D721Med (cell line): ENCODE measurements around the gene HIVEP3.

Experiments
- DNase-seq: peaks from one replicate; pipeline ENCODE4 v3.0.0; 2011; ENCODE audit warnings: low spot score; ENCODE audit not compliant: insufficient read length
- FAIRE-seq: peaks from 2 replicates; lab custom pipeline; 2011; peaks lifted over from hg19 to GRCh38; lab: Jason Lieb, UNC
- TF ChIP-seq, protein P1 (sequence below): IDR thresholded peaks from 2 replicates; pipeline ENCODE4 v1.5.1; 2012; ENCODE audit warnings: mild to moderate bottlenecking, control low read depth; ENCODE audit not compliant: insufficient read depth; ENCODE audit errors: missing control alignments

HIVEP3 gene

DNA sequence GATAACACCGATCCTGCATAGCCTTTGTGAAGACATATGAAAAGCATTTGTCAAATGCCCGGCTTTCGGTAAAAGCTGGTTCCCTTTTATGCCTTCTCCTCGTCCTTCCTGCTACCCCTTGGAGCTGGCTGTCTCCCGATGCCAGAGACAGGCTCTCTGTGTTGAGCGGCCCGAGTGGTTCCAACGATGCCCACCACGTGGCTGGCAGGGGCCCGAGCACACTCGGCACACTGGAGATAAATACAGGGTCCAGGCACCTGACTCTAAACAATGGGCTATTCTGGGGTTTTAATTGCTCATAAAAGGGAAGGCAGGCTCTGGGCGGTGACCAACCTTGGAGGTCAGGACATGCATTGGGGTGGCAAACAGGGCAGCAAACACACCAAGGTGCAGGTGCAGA, 207.1 kb downstream of the HIVEP3 start:
- FAIRE-seq, result no peak
- DNase-seq, result no peak

DNA sequence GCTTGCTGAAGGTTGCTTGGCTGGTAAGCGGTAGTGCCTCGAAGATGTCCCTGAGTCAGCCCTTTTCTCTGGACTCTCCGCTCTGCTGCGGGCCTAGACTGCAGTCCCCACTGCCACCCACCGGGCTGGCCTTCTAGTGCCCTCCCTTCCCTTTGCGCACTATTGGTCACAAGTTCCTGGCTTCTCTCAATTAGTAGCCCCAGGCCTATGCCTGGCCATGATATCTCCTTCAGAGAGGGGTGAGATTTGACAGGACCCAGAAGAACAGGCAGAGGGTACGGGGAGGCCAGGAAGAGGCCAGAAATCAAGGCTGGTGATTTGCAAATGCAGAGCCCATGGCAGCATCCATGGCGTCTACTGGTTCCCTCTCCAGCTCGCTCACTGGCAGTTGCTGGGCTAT, 207.7 kb downstream of the HIVEP3 start:
- TF ChIP-seq, protein P1, sequence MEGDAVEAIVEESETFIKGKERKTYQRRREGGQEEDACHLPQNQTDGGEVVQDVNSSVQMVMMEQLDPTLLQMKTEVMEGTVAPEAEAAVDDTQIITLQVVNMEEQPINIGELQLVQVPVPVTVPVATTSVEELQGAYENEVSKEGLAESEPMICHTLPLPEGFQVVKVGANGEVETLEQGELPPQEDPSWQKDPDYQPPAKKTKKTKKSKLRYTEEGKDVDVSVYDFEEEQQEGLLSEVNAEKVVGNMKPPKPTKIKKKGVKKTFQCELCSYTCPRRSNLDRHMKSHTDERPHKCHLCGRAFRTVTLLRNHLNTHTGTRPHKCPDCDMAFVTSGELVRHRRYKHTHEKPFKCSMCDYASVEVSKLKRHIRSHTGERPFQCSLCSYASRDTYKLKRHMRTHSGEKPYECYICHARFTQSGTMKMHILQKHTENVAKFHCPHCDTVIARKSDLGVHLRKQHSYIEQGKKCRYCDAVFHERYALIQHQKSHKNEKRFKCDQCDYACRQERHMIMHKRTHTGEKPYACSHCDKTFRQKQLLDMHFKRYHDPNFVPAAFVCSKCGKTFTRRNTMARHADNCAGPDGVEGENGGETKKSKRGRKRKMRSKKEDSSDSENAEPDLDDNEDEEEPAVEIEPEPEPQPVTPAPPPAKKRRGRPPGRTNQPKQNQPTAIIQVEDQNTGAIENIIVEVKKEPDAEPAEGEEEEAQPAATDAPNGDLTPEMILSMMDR, result no peak
- no peak for FAIRE-seq

More for the DNA sequence above, 207.1 kb downstream of the HIVEP3 start:
- TF ChIP-seq, protein P1, result no peak

DNA sequence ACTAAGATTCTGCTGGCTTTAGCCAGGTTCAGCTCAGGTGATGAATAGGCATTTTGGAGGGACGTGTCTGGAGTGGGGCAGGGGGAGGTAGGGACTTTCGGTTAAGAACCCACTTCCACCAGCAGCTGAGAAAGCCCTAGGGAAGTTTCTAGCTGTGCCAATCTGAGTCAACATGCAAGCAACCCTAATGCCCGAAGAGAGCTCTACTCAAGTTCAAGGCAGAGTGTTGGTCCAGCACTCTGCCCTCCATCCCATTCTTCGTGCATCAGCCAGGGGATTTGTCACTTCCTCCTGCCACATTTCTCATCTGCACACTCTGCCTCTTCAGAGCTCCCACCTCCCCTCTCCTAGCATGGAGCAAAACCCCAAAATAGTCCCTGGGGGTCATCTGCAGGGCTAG, 208.8 kb downstream of the HIVEP3 start:
- FAIRE-seq (no peak), DNase-seq (no peak)
- TF ChIP-seq, protein P1, result no peak

More for the DNA sequence above, 207.7 kb downstream of the HIVEP3 start:
- DNase-seq, result no peak

DNA sequence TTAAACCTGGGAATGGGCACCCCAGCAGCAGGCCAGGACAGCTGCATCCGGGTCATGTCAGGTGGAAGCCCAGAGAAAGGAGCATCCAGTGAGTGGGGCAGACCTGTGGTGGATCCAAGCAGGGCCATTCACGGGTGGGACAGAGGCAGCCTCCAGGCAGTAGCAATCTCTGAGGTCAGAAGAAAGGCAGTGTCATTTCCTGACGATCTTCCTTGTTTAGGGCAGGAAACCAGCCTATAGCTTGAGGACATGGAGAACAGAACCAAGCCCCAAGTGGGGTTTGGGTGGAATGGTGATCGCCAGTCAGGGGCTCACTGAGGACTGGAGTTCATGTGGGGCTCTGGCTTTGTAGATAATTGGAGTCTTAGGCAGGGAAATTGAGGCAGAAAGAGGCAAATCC, 209.4 kb downstream of the HIVEP3 start:
- FAIRE-seq, result no peak
- no peak for DNase-seq
- TF ChIP-seq, protein P1, result no peak

DNA sequence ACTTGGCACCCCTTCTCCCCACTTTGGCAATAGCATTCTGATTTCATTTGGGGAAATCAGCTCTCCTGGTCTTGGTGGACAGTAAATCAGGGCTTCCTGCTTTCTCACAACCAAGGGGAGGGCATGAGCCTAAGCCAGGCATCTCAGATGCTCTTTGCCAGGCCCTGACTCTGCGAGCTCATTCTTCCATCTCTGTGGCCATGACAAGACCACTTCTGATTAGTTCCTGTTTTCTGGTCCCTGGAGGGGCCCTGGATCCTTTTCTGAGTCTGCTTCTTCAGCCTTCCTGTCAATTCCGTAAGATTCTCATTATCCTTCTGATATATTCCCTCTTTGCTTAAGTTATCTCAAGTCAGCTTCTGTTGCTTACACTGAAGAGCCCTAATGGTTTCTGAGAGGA, 210.4 kb downstream of the HIVEP3 start:
- TF ChIP-seq, protein P1, result no peak
- DNase-seq (no peak), FAIRE-seq (no peak)

DNA sequence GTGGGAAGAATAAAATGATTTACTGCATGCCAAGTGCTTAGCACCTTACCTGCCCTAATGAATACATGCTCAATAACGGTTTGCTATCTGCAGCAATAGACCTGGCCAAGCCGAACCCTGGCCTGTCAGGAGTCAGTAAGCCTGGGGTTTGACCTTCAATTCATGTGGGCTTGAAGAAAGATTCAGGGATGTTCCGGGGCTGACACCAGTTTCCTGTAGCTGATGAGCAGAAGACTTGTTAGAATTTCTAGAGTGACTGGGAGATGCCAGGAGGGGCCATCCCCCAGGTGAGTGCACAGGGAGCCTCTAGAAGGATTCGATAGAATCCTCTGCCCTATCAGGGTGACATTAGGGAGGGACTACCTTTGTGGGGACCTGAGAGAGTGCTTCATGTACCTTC, 210.9 kb downstream of the HIVEP3 start:
- FAIRE-seq (no peak), DNase-seq (no peak)
- TF ChIP-seq, protein P1, result no peak

DNA sequence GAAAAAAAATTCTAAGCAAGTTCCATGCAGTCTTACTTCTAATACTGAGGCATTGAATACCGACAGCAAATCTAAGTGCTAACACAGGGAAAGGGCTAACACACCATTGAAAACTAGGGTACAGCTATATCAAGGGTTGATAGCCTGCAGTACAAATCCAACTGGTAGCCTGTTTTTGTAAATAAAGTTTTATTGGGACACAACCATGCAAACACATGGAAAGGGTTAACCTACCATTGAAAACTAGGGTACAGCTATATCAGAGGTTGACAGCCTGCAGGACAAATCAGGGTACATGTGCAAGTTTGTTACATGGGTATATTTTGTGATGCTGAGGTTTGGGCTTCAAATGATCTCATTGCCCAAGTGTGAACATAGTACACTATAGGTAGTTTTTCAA, 212.9 kb downstream of the HIVEP3 start:
- DNase-seq (no peak), FAIRE-seq (no peak)
- TF ChIP-seq, protein P1, result no peak
